NCI-H2107 treated with DMSO at 0.1 percent for 48 hours (cell line): ENCODE data around the gene EYS.
A peak's percentile ranks its signal among the peaks of the same experiment; 100 is the strongest.
"Not testable (repeated sequence)": the region's sequence is repeated elsewhere in the genome, so short reads cannot be mapped to it uniquely, and the experiment has no call there.

ENCODE experiments used
- DNase-seq: peaks from one replicate; lab custom pipeline; 2025; ENCODE audit not compliant: unreplicated experiment; lab: John Stamatoyannopoulos, UW

Gene EYS

GRCh38 chr6:64012351-64013001, 1694.5 kb downstream of the EYS start:
- no peak for DNase-seq

DNA sequence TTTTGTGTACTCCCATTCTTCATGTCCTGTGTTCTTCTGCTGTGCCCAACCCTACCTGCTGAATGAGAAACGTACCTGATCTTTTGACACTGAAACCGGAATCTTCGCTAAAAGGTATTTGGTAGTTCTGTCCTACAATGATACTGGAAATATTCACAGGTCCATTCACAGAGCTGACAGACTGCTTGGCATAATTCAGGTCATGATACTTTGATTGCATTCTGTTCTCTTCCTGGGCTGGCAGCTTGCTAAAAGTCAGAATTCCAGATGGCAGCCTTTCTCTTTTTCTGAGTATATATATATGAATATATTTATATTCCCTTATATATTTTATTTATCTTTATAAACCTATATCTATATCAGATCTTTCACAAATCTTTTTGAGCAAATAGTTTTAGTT, 1696.4 kb downstream of the EYS start:
- no peak for DNase-seq

- no peak for DNase-seq
Measured at GRCh38 chr6:64010010-64010409, 1697.0 kb downstream of the EYS start.

GRCh38 chr6:64006246-64006645, 1700.8 kb downstream of the EYS start:
- no peak for DNase-seq

DNA sequence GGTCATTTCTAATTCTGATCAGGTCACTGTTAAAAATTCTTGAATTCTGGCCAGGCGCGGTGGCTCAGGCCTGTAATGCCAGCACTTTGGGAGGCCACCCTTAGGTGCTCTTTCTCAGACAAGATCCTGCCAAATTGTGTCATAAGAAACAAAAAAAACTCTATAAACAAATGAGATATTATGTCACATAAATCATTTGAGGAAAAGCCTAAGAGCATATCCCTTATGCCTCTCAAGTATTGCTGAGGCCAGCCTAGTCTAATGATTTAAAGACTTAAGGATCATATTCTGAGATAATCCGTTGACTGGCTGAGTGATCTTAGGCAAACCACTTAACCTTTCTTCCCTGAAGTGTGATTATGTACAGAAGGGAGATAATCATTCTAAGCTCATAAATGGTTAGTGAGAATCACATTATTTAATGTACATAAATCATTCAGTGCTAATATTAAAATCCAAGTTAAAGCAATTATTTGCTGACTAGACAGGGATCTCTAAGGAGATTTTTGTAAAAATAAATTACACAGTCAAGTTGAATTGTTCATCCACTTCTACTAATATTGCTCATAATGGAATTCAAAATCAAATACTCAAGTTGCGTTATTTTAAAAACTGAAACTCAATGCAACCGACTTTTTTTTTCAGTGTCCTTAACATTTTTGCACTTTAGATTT, 1706.1 kb downstream of the EYS start:
- no peak for DNase-seq

DNA sequence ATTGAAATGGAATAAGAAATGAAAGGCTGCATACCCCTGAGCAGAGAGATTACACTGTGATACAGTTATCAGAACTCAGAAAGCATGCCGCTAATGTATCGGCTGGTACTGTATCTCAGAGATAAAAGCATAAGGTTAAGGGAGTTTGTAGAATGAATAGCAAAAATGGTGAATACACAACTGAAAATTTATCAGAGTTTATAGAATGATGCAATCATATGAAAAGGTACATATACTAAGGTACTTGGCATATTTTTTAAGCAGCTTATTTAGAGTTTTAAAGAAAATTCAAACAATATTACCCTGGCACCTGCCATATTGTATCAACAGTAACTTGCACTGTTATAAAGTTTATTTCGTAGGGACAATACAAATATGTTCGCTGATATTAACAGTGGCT, 1707.4 kb downstream of the EYS start:
- DNase-seq: no peak

DNA sequence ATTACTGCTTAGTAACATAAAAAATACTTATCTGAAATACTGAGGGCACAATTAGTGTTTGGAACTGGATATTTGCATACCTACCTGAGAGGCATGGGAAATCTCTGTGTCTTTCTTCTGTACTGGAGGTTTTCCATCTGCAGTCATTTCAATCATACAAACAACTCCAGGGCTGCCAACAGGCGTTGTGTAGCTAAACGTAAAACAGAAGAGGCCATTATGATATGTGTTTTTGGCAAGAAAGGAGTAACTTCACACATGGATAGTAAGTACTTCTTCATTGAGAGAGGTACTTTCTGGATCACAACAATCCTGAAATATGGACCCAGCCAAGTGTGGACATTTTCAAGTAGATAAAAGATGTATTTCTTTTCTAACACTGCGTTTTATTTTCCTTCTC, 1708.0 kb downstream of the EYS start:
- DNase-seq: no peak

- no peak for DNase-seq
Measured at GRCh38 chr6:63997734-63998133, 1709.3 kb downstream of the EYS start.

GRCh38 chr6:63997221-63997620, 1709.8 kb downstream of the EYS start:
- no peak for DNase-seq

- DNase-seq: no peak
Measured at GRCh38 chr6:63985223-63985622, 1721.8 kb downstream of the EYS start.

DNA sequence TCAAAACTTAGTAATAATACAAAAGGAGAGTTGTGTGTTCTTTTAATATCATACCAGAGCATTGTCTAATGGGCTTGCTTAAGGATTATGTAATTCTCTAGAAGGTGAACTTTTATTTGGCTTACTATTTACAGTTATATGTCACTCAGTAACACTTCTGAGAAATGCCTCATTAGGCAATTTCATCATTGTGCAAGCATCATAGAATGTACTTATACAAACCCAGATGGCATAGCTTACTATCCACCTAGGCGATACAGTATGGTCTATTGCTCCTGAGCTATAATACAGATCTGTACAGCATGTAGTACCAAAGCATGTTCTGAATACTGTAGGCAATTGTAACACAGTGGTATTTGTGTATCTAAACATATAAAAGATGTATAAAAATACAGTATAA, 1731.3 kb downstream of the EYS start:
- no peak for DNase-seq

GRCh38 chr6:63968650-63969049, 1738.4 kb downstream of the EYS start:
- no peak for DNase-seq

- no peak for DNase-seq
Measured at GRCh38 chr6:63964366-63964765, 1742.7 kb downstream of the EYS start.

DNA sequence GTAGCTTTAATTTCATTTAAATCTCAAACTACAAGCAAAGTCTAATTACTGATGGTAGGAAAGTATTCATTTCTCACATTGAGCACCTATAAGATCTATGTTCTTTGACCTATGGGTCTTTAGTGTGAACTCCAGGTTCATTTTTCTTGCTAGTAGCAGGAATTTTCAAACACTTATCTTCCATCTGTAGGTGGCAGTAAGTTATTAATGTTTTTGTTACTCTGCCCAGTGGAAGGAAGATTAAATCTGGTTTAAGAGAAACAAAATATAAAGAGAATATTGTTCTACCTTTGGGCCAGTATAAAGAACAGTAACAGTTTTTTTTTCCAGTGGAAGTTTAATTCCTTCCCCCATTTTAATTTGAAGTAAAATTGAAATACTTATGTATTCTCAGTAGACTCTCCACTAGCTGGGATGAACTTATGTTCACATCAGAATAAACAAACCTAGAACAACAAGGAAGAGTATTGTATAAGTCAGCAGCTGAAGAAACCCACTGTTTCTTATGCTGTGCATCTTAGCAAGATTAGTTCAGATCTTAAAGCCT, 1743.2 kb downstream of the EYS start:
- DNase-seq: no peak

DNA sequence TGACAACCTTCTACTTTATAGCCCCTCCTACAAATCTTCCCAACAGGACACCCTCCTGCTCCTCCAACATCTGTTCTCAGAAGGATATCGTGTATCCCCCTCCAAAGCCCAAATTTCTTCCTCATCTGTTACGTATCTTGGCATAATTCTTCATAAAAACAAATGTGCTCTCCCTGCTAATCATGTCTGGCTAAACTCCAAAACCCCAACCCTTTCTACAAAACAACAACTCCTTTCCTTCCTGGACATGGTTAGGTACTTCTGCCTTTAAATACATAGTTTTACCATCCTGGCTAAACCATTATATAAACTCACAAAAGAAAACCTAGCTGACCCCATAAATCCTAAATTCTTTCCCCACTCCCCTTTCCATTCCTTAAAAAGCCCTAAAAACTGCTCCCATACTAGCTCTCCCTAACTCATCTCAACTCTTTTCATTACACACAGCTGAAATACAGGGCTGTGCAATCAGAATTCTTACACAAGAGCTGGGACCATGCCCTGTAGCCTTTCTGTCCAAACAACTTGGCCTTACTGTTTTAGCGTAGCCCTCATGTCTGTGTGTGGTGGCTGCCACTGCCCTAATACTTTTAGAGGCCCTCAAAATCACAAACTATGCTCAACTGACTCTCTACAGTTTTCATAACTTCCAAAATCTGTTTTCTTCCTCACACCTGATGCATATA, 1753.5 kb downstream of the EYS start:
- DNase-seq: not testable (repeated sequence)

DNA sequence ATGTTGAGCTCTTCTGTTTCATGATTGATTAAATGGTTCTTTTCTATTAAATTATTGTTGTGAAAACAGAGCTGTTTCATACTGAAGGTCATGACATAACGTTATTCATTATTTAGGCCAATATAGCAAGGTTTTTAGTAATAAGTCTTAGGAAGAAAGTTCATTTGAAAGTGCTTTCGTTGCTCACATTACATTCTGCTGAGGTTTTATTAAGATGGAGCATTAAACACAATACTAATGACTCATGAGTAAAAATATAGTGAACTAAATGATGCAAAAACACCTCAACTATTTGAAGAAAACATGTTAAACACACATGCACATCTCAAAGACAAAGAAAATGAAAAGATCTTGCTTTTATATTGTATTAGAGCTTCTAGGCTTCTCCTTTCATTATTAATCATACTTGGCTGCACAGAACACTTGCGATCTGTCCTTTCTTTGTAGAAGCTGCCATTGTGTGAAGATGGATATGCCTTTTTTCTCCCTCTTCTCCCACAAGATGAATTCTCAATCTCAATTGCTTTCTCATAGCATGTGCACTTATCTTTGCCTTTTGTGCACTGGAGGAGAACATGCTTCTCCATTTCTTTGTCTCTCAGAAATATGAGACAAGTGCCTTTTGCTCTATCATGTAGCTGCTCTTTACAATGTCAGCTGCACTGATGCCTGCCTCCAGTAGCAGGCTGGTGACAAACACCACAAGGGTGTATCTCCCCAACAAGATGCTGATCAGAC, 1759.1 kb downstream of the EYS start:
- DNase-seq: peak; percentile 3

- no peak for DNase-seq
Measured at GRCh38 chr6:63945987-63946386, 1761.0 kb downstream of the EYS start.

DNA sequence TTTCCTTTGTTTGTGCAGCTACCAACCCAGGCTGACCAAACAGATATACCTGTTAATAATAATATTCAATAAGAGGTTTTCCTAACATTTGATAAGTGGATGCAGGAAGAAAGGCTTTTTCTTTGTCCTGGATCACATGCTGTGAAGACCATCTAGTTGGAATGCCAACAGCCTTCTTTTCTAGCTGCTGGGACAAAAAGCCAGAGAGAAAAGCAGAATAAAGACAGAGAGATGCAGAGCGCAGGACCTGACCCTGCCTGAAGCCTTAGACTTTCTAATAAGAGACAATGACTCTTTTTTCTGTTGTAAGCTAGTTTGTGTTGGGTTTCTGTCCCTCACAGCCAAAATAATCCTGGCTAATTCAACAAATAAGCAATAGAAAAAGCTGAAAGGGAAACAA, 1763.2 kb downstream of the EYS start:
- no peak for DNase-seq

DNA sequence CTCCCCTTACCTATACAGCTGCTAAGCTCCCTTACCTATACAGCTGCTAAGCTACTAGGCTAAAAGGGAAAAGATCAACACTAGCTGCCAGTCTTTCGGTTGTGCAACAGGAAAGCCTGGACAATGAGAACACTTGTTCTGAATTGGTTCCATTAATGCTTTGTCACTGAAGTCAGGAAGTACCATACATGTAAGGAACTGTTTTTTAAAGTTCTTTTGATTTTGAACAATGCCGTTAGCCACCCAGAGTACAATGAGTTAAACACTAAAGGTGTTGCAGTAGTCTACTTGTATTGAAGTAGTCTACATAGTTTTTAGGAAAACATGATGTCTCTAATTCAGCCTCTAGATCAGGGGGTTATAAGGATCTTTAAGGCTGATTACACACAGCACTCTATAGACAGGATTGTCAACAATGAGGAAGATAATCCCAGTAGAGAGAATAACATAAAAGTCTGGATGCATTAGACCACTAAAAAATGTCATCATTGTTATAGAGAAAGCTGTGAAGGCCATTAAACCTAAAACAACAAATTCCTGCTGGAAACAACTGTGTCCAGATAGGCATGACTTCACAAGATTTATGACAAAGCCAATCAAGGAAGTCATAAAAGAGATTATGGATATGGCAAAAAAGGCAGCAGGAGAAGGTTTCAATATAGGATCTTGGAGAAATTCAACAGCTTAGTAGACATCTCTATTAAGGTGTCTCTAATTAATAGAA, 1765.1 kb downstream of the EYS start:
- DNase-seq: no peak

DNA sequence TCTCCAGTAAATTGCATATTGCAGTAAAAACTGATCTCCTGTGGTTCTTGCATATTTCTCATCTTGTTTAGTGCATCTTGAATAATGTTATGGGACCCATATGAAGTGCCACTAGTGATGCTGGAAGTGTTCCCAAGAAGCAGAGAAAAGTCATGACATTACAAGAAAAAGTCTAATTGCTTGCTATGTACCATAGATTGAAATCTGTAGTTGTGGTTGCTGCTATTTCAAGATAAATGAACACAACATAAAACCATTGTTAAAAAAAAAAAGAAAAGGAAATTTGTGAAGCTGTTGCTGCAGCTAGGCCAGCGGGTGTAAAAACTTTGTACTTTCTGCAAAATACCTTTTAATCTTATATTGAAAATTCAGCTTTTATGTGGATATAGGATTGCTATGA, 1767.0 kb downstream of the EYS start:
- no peak for DNase-seq

- no peak for DNase-seq
Measured at GRCh38 chr6:63936399-63936798, 1770.6 kb downstream of the EYS start.
